H1 (cell line): Measurements from ENCODE around the gene TMEM145. TPM values are rescaled to one million over a fixed set of nuclear protein-coding genes. Genes with fewer than 3 reads are reported as not detected.

Experiments used
- CTCF ChIA-PET: fragments of 300-600 bp; sonication (Branson Sonifier 250); formaldehyde crosslinking; loops from one replicate; lab custom pipeline; 2021; ENCODE audit not compliant: partially characterized antibody; lab: Charles Lee
- POLR2A ChIA-PET: fragments of 300-600 bp; sonication (Branson Sonifier 250); formaldehyde crosslinking; loops from one replicate; lab custom pipeline; 2021; ENCODE audit warnings: inconsistent platforms; ENCODE audit not compliant: partially characterized antibody; lab: Charles Lee
- DNase-seq, 2 experiments: peaks; one replicate each; pipeline versions ENCODE4 v3.0.0 to v3.0.0-alpha.2; 2010 to 2022; ENCODE audit warnings: low spot score in 2 of 2, low read depth in 1 of 2, mixed read lengths in 1 of 2
- FAIRE-seq: peaks from 2 replicates; lab custom pipeline; 2011; peaks lifted over from hg19 to GRCh38; lab: Jason Lieb, UNC
- H2AFZ ChIP-seq: 2 replicates; pipeline ENCODE4 v1.8.1; 2012; ENCODE audit warnings: low read length, inconsistent platforms
- H2AK5ac ChIP-seq: 2 replicates; pipeline ENCODE4 v1.6.1; 2013; ENCODE audit warnings: low read depth, low read length
- H2BK120ac ChIP-seq: replicated peaks from 2 replicates; pipeline ENCODE3; 2013; ENCODE audit warnings: low read depth, low read length, inconsistent platforms
- H2BK12ac ChIP-seq: 2 replicates; pipeline ENCODE4 v1.6.1; 2013; ENCODE audit warnings: low read depth, low read length
- H2BK15ac ChIP-seq: 2 replicates; pipeline ENCODE4 v1.6.1; 2013; ENCODE audit warnings: low read length
- H2BK20ac ChIP-seq: 2 replicates; pipeline ENCODE4 v1.6.1; 2013; ENCODE audit warnings: low read length
- H2BK5ac ChIP-seq: 2 replicates; pipeline ENCODE4 v1.6.1; 2013; ENCODE audit warnings: low read depth, low read length
- H3K14ac ChIP-seq: 2 replicates; pipeline ENCODE4 v1.6.1; 2013; ENCODE audit warnings: inconsistent platforms; ENCODE audit not compliant: insufficient read length
- H3K18ac ChIP-seq: 2 replicates; pipeline ENCODE4 v1.6.1; 2013; ENCODE audit warnings: low read length; ENCODE audit errors: extremely low read depth
- H3K23ac ChIP-seq: 2 replicates; pipeline ENCODE4 v1.6.1; 2013; ENCODE audit warnings: inconsistent platforms; ENCODE audit not compliant: insufficient read length
- H3K23me2 ChIP-seq: 2 replicates; pipeline ENCODE4 v1.6.1; 2013; ENCODE audit warnings: low read depth, low read length
- H3K27ac ChIP-seq: 2 replicates; pipeline ENCODE4 v1.6.1; 2011; ENCODE audit warnings: low read depth, low read length, inconsistent platforms
- H3K27me3 ChIP-seq, 4 experiments: replicated peaks in 1 of 4; 1 replicate in 1 of 4; 2 replicates in 3 of 4; pipeline versions ENCODE4 v1.6.1 to v1.8.1; 2011 to 2013; ENCODE audit warnings: low read length in 3 of 4, mild to moderate bottlenecking in 3 of 4, inconsistent platforms in 2 of 4, mixed read lengths in 2 of 4, moderate library complexity in 1 of 4; ENCODE audit not compliant: control insufficient read depth in 3 of 4, insufficient read depth in 3 of 4; ENCODE audit errors: extremely low read depth in 1 of 4
- H3K36me3 ChIP-seq, 4 experiments: 2 replicates each; pipeline versions ENCODE4 v1.6.1 to v1.8.1; 2011 to 2013; ENCODE audit warnings: mild to moderate bottlenecking in 4 of 4, low read length in 3 of 4, moderate library complexity in 2 of 4, control low read depth in 1 of 4, inconsistent platforms in 1 of 4; ENCODE audit not compliant: insufficient read depth in 4 of 4, control insufficient read depth in 2 of 4
- H3K4ac ChIP-seq: replicated peaks from 2 replicates; pipeline ENCODE3; 2013; ENCODE audit warnings: low read length, low read depth, mixed read lengths, inconsistent platforms; ENCODE audit not compliant: insufficient read length
- H3K4me1 ChIP-seq, 4 experiments: replicated peaks in 1 of 4; 1 replicate in 1 of 4; 2 replicates in 3 of 4; pipeline versions ENCODE4 v1.6.1 to v1.8.1; 2011 to 2013; ENCODE audit warnings: low read length in 3 of 4, inconsistent platforms in 2 of 4, mixed read lengths in 1 of 4; ENCODE audit not compliant: insufficient read depth in 4 of 4, control insufficient read depth in 3 of 4
- H3K4me2 ChIP-seq, 2 experiments: 2 replicates each; pipeline versions ENCODE4 v1.6.1 to v1.8.1; 2011 to 2013; ENCODE audit warnings: low read depth in 2 of 2, low read length in 2 of 2, control low read depth in 1 of 2, inconsistent platforms in 1 of 2, mild to moderate bottlenecking in 1 of 2; ENCODE audit not compliant: insufficient read depth in 1 of 2
- H3K4me3 ChIP-seq, 4 experiments: fragments of 200-600, 300-600 bp in 1 of 4; sonication (generic), shearing (Covaris generic), sonication (Bioruptor Twin) in 1 of 4; 2 replicates each; pipeline versions ENCODE4 v1.5.1 to v1.8.1; 2011 to 2016; ENCODE audit warnings: low read length in 4 of 4, low read depth in 3 of 4, control low read depth in 2 of 4, inconsistent platforms in 2 of 4, mild to moderate bottlenecking in 2 of 4, mixed read lengths in 1 of 4, moderate library complexity in 1 of 4; ENCODE audit not compliant: insufficient read depth in 2 of 4; ENCODE audit errors: extremely low read depth in 1 of 4
- H3K56ac ChIP-seq: replicated peaks from 2 replicates; pipeline ENCODE3; 2013; ENCODE audit warnings: low read depth, mild to moderate bottlenecking, mixed read lengths, low read length, inconsistent platforms; ENCODE audit not compliant: insufficient read length
- H3K79me1 ChIP-seq: 2 replicates; pipeline ENCODE4 v1.6.1; 2013; ENCODE audit warnings: low read depth, low read length, control low read depth
- H3K79me2 ChIP-seq, 2 experiments: 2 replicates each; pipeline versions ENCODE4 v1.6.1 to v1.8.1; 2012 to 2013; ENCODE audit warnings: low read length in 2 of 2, mild to moderate bottlenecking in 2 of 2, inconsistent platforms in 1 of 2; ENCODE audit not compliant: insufficient read depth in 2 of 2, control insufficient read depth in 1 of 2
- H3K9ac ChIP-seq, 4 experiments: replicated peaks in 1 of 4; 1 replicate in 1 of 4; 2 replicates in 3 of 4; pipeline versions ENCODE4 v1.6.1 to v1.8.1; 2011 to 2013; ENCODE audit warnings: low read depth in 3 of 4, low read length in 3 of 4, control low read depth in 2 of 4, mild to moderate bottlenecking in 2 of 4, moderate library complexity in 2 of 4, inconsistent platforms in 1 of 4; ENCODE audit errors: extremely low read depth in 1 of 4
- H3K9me3 ChIP-seq, 2 experiments: 2 replicates each; pipeline versions ENCODE4 v1.6.1 to v1.8.1; 2012 to 2013; ENCODE audit warnings: mild to moderate bottlenecking in 2 of 2, moderate library complexity in 2 of 2, control low read depth in 1 of 2, inconsistent platforms in 1 of 2, low read depth in 1 of 2, low read length in 1 of 2, mixed read lengths in 1 of 2; ENCODE audit not compliant: insufficient read depth in 2 of 2
- H4K20me1 ChIP-seq, 2 experiments: replicated peaks in 1 of 2; 2 replicates each; pipeline versions ENCODE3 to v1.8.1; 2011 to 2013; ENCODE audit warnings: inconsistent platforms in 2 of 2, low read length in 2 of 2, mild to moderate bottlenecking in 1 of 2; ENCODE audit not compliant: insufficient read depth in 2 of 2, control insufficient read depth in 1 of 2
- H4K5ac ChIP-seq: 2 replicates; pipeline ENCODE4 v1.6.1; 2013; ENCODE audit warnings: low read length, low read depth, mixed read lengths, inconsistent platforms; ENCODE audit not compliant: insufficient read length
- H4K8ac ChIP-seq: 2 replicates; pipeline ENCODE4 v1.8.0; 2013; ENCODE audit warnings: mild to moderate bottlenecking, moderate library complexity, low read length, inconsistent platforms; ENCODE audit not compliant: insufficient read depth; ENCODE audit errors: extremely low read depth
- H4K91ac ChIP-seq: replicated peaks from 2 replicates; pipeline ENCODE3; 2013; ENCODE audit warnings: low read length, mixed read lengths, inconsistent platforms; ENCODE audit not compliant: insufficient read length
- CTCF ChIP-seq, 3 experiments: IDR thresholded peaks; 1 replicate in 2 of 3; 2 replicates in 1 of 3; pipeline versions ENCODE4 v1.5.1 to v1.6.1; 2011; ENCODE audit warnings: low read length in 3 of 3, mild to moderate bottlenecking in 3 of 3, inconsistent platforms in 2 of 3, low read depth in 1 of 3, moderate library complexity in 1 of 3; ENCODE audit not compliant: insufficient read depth in 1 of 3; ENCODE audit errors: control extremely low read depth in 1 of 3
- E2F6 ChIP-seq: IDR thresholded peaks from 2 replicates; pipeline ENCODE4 v1.6.1; 2012; ENCODE audit warnings: inconsistent platforms
- MAX ChIP-seq: IDR thresholded peaks from 2 replicates; pipeline ENCODE4 v1.6.1; 2012; ENCODE audit warnings: inconsistent platforms
- RAD21 ChIP-seq, 2 experiments: IDR thresholded peaks in 1 of 2; conservative IDR thresholded peaks in 1 of 2; 2 replicates each; pipeline ENCODE4 v1.6.1; 2011; ENCODE audit warnings: low read depth in 2 of 2, low read length in 2 of 2, improper control_type of control experiment in 1 of 2, inconsistent platforms in 1 of 2, mild to moderate bottlenecking in 1 of 2, moderate library complexity in 1 of 2
- WGBS, 2 experiments: shearing (Covaris generic) in 1 of 2; methylation state at CpG; one replicate each; pipeline versions ENCODE4 v1.1.6 to v1.1.7; 2013 to 2015; ENCODE audit warnings: low lambda C conversion rate in 2 of 2, mixed read lengths in 2 of 2, inconsistent platforms in 1 of 2, low coverage in 1 of 2, missing lambda C conversion rate in 1 of 2; ENCODE audit not compliant: insufficient replicate concordance in 2 of 2, insufficient coverage in 1 of 2, insufficient read length in 1 of 2; ENCODE audit errors: extremely low coverage in 1 of 2, missing lambda C conversion rate in 1 of 2; 5-methylcytosine and 5-hydroxymethylcytosine counted together
- polyA plus RNA-seq, 7 experiments: library from polyadenylated mRNA; depleted of rRNA in 3 of 7; stranded (reverse) in 5 of 7; unstranded in 2 of 7; fragments of >200 nt in 5 of 7; fragments of 200-250 nt in 2 of 7; gene quantifications; 1 replicate in 5 of 7; 2 replicates in 1 of 7; 4 replicates in 1 of 7; pipeline versions ENCODE4 v1.2.1 to v1.2.3, GENCODE V29; 2011 to 2013; ENCODE audit warnings: missing spikeins in 2 of 7, mixed read lengths in 2 of 7
- total RNA-seq: library from RNA; stranded (reverse); fragmentation: NEBNext Ultra II Directional; extraction: Animal tissue kit (Norgen Biotek cat#: 25700); gene quantifications from 2 replicates; pipeline ENCODE4 v1.2.1, GENCODE V29; 2021

The TMEM145 gene
- total and polyA plus RNA-seq, 2 of the 8 experiments (the other 6 are each of a cell fraction or from before 2014, with no cell fraction given): 2.3 to 4.7 TPM

GRCh38 chr19:42279155-42279901 is 33.8 kb upstream of the TMEM145 start:
- Histone ChIP-seq H3K79me2 (peaks cover 0 to 4% of the 10 kb centered on the region in 2 experiments; a peak in 1 of 4 replicates), H2BK20ac (no peak overlapping the region), H2BK12ac (no peak overlapping the region; the same call in 1 of the 2 replicates), H3K4ac (peak overlapping the region; percentile 36), H4K91ac (no peak overlapping the region), H3K79me1 (peaks cover 7% of the 10 kb centered on the region), H2AK5ac (0 out of 2 replicates have a peak overlapping the region, but pooled peaks have one; percentile 34), H3K18ac (0 out of 2 replicates have a peak overlapping the region, but pooled peaks have one; percentile 38), H3K36me3 (peaks cover 0 to 5% (median 2%) of the 10 kb centered on the region in 4 experiments; a peak in 2 of 8 replicates), H3K27me3 (no peaks in the 10 kb centered on the region), H4K8ac (no peak overlapping the region), H2BK15ac (peak overlapping the region; percentile 95; the same call in 1 of the 2 replicates), H4K20me1 (peaks cover 0 to 5% of the 10 kb centered on the region in 2 experiments), H3K4me1 (peaks cover 9 to 33% (median 21%) of the 10 kb centered on the region in 4 experiments), H3K56ac (no peak overlapping the region), H2BK120ac (no peak overlapping the region), H3K27ac (no peak overlapping the region), H2AFZ (no peak overlapping the region), H3K9me3 (no peaks in the 10 kb centered on the region), H3K4me2 (peak overlapping the region; percentile 81 to 96), H2BK5ac (peak overlapping the region; percentile 63; the same call in 1 of the 2 replicates), H4K5ac (no peak overlapping the region), H3K23ac (no peak overlapping the region), H3K4me3 (peak overlapping the region; percentile 20 to 81 (median 74); a peak in 6 of 8 replicates), H3K23me2 (peaks cover 21% of the 10 kb centered on the region), H3K14ac (no peak overlapping the region), H3K9ac (no peak overlapping the region; a peak in 1 of 7 replicates)
- FAIRE-seq: no peak
- no peak for DNase-seq
- ChIA-PET CTCF (interaction anchor here (0.5 to 7.4 kb wide), 28 partner anchors 9 to 922 kb away, joined by 3 to 260 read pairs (median 4); partner anchors contain the start of genes CIC, ERF, GSK3A and POU2F2), POLR2A (interaction anchor here (0.6 to 6.5 kb wide), 15 partner anchors 8 to 187 kb away, joined by 3 to 68 read pairs (median 5); partner anchors contain the start of genes CIC, ERF, GSK3A and PAFAH1B3)
- WGBS, 2 experiments: 35% methylated on average over 6 of the region's 6 CpGs; no CpG with 5 or more reads in 1 of the 2 experiments
- TF ChIP-seq CTCF (IDR thresholded peaks at IDR 0.05; ENCODE audit: control extremely low read depth in 1 of 3, insufficient read depth in 1 of 3, low read depth in 1 of 3, low read length in 3 of 3) (no peak), RAD21 (IDR thresholded peaks at IDR 0.05 in 1 of 2, conservative IDR thresholded peaks at IDR 0.05 in 1 of 2; ENCODE audit: low read depth in 2 of 2, low read length in 2 of 2) (no peak), E2F6 (no peak), MAX (no peak)
